Ovary (tissue), 3 donors: ENCODE measurements around the gene LRMDA.

Experiments
- EP300 ChIP-seq: sonication (generic); formaldehyde crosslinking; IDR thresholded peaks from one replicate; pipeline ENCODE4 v1.6.1; 2017; ENCODE audit warnings: antibody characterized with exemption
- POLR2A ChIP-seq: fragments of 450-650 bp; IDR thresholded peaks from one replicate; pipeline ENCODE4 v1.6.1; 2017; ENCODE audit warnings: antibody characterized with exemption, mild to moderate bottlenecking, moderate library complexity
- TF ChIP-seq, protein P1 (sequence below), 3 donors: fragments of 450-650 bp in 2 of 3; fragments of 200-600 bp in 1 of 3; IDR thresholded peaks; one replicate each; pipeline versions ENCODE4 v1.5.1 to v1.8.0; 2016 to 2022; ENCODE audit warnings: antibody characterized with exemption in 3 of 3, mild to moderate bottlenecking in 1 of 3
- donor health status: DM: no; HTN: no; CAD: no.

- TF ChIP-seq POLR2A (no peak), EP300 (no peak)
- TF ChIP-seq, protein P1, sequence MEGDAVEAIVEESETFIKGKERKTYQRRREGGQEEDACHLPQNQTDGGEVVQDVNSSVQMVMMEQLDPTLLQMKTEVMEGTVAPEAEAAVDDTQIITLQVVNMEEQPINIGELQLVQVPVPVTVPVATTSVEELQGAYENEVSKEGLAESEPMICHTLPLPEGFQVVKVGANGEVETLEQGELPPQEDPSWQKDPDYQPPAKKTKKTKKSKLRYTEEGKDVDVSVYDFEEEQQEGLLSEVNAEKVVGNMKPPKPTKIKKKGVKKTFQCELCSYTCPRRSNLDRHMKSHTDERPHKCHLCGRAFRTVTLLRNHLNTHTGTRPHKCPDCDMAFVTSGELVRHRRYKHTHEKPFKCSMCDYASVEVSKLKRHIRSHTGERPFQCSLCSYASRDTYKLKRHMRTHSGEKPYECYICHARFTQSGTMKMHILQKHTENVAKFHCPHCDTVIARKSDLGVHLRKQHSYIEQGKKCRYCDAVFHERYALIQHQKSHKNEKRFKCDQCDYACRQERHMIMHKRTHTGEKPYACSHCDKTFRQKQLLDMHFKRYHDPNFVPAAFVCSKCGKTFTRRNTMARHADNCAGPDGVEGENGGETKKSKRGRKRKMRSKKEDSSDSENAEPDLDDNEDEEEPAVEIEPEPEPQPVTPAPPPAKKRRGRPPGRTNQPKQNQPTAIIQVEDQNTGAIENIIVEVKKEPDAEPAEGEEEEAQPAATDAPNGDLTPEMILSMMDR (IDR thresholded peaks at IDR 0.05): no peak
Measured at GRCh38 chr10:75451831-75452230, 20.4 kb downstream of the LRMDA start.
